ENCODE results near the gene GRIK4.

The GRIK4 gene

GRCh38 chr11:120649316-120649715 is 137.8 kb downstream of the GRIK4 start:
- no peak for DNase-seq

DNA sequence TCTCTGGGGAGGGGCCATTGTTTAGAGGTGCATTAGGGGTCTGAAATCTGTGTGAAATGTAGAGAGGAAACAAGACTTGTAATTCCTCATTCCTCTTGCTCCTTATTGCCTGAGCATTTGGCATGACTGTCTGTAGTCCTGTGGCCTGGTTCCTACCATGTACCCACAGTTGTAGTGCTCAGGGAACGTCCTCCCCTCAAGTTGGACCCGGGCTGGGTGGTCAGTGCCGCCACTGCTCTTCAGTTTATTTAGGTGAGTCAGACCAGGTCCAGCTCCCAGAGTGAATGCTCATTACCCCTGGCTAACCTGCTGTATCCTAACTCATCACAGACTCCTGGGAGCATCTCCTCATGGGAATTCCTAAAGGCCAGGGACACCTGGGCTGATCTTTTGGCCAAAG is 139.8 kb downstream of the GRIK4 start:
- DNase-seq = no peak

DNA sequence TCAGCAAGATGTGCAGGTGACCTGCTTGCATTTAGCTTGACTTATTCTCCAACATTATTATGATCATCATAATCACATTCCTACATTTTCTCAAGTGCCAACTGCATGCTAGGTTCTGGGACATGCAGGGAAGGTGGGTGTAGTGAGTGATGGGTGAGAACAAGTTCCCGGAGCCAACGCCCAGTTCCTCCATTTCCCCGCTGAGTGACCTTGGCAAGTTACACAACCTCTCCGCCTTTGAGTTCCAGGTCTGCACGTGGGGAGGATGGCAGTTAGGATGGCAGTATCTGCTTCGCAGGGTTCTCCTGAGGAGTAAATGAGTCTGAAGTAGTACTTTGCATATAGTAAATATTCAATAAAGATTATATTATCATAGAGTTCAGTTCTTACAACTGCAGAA is 140.3 kb downstream of the GRIK4 start:
- no peak for DNase-seq

DNA sequence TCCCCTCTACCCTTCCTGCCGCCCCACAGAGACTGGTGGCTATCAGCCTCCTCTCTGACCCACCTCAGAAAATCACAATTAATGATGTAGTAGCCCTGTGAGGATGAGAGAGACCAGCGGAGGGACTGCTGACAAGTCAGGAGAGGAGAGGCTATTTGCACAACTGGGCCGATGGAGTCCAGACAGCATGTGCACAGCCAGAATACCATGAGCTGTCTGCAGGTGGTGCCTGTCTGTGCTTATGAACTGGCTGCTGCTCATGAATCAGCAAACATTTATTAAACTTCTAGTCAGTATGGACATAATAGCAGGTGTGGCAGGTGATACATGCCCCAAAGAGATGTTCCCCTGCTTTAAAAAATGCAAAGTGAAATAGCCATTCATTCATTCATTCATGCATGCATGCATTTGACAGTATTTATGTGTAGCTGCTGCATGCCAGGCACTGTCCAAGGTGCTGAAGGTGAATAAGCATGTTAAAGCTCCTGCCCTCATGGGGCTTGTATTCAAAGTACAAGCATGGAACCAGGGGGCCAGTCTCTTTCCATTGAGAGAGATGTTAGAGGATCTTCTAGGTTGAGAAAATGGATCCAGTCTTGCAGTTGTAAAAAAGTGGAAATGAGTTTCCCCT is 141.3 kb downstream of the GRIK4 start:
- no peak for DNase-seq

GRCh38 chr11:120655589-120655988 is 144.0 kb downstream of the GRIK4 start:
- DNase-seq = no peak

DNA sequence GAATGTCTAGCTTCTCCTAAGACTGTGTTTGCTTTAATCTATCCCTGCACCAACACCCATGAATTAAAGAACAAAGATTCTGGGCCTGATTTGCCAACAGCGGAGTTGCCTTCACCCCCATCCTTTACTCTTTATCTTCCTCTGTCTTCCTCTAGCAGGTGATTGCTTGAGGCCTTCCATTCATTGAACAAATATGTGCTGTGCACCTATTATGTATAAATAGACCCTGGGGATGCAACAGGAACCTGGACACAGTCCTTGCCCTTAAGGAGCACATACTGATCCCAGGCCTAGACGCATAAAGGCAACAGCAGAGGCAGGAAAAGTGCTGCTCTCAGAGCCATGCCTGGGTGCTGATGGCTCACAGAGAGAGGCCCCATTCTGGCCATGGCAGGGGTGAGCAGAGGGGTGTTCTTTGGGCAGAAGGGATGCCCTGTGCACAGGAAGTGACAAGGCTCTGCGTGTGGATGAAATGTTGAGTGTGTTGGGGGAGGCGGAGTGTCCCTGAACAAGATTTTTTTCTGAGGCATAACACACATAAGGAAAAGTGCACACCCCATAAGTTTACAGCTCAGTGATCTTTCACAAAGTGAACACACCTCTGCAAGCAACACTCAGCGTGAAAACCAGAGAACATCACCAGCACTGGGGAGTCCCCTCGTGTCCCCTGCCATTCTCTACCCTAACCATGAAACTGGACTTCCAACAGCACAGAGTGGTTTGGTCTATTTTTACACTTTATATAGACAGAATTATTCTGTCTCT is 145.9 kb downstream of the GRIK4 start:
- DNase-seq = no peak

DNA sequence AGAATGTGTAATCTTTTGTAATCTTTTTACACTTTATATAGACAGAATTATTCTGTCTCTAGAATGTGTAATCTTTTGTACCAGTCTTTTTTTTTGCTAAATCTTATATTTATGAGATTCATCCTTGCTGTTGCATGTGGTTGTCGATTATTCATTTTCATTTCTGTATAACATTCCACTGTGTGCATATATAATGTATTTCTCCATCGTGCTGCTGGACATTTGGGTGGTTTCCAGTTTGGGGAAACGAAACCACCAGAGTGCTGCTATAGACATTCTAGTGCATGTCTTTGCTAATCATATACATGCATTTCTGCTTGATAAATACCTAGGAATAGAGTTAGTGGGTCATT is 146.5 kb downstream of the GRIK4 start:
- no peak for DNase-seq

DNA sequence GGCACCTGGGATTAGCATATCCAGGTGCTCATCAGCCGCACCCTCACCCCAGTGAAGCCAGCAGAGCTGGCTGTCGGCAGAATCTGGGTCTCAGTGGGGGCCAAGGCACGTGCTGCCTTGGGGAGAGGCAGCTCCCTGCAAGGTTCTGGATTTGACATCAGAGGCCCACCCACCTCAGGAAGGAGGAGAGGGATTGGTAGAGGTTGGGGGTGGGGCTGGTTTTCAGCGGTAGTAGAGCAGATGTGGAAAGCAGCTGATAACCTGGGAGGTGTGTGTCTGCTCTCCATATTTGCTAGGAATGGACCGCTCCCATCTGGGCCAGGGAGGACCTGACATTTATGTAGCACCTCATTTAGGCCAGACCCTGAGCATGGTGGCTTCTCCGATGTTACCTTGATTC is 147.5 kb downstream of the GRIK4 start:
- no peak for DNase-seq

DNA sequence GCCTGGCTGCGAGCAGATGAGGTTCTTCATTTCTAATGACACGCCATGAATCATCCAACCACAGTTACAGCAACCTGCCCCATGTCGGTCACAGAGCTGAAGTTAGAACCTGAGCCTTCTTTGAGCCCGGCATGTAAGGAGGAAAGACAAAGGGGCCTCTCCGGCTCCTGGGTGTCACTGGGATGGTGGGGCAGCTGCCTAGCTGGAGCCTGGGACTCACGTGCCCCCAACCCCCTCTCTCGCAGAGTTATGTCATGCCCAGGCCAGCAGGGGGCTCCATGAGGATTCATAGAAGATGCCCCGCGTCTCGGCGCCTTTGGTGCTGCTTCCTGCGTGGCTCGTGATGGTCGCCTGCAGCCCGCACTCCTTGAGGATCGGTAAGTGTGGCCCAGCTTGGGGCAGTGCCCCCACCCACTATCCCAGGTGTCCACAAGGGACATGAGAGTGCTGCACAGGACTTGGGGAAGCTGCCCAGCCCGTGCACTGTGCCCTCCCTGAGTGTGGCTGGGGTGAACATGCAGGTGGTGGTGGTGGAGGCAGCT is 148.5 kb downstream of the GRIK4 start:
- DNase-seq = no peak

- DNase-seq = no peak
Measured at GRCh38 chr11:120662071-120662676, 150.6 kb downstream of the GRIK4 start.

DNA sequence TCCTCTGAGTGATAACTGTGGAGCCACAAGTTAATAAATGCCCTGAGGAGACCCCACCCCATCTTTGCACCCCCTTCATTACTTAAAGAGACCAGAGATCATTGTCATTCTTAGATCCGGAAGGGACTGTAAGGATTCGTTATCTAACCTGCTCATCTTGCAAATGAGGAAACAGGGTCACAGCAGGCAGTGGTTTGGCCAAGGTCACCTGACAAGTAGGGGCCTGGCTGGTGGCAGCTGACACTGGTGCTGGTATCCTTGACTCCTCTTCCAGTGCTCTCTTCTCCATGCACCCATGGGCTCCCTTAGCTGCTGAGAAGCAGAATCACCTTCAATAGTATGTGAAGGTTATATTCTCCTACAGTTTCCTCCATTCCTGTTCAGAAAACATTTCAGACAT is 151.6 kb downstream of the GRIK4 start:
- no peak for DNase-seq

- no peak for DNase-seq
Measured at GRCh38 chr11:120666121-120666639, 154.6 kb downstream of the GRIK4 start.

- DNase-seq = no peak
Measured at GRCh38 chr11:120667281-120667680, 155.7 kb downstream of the GRIK4 start.

DNA sequence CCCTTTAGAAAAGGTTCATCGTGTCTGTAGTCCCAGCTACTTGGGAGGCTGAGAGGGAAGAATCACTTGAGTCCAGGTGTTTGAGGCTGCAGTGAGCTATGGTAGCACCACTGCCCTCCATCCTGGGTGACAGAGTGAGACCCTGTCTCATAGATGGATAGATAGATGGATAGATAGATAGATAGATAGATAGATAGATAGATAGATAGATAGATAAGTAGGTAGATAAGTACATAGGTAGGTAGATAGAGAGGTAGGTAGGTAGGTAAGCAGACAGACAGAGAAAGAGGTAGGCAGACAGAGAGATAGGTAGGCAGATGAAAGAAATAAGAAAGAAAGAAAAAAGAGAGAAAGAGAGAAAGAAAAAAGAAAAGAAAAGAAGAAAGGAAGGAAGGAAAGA is 156.4 kb downstream of the GRIK4 start:
- no peak for DNase-seq

- no peak for DNase-seq
Measured at GRCh38 chr11:120668537-120668936, 157.0 kb downstream of the GRIK4 start.

DNA sequence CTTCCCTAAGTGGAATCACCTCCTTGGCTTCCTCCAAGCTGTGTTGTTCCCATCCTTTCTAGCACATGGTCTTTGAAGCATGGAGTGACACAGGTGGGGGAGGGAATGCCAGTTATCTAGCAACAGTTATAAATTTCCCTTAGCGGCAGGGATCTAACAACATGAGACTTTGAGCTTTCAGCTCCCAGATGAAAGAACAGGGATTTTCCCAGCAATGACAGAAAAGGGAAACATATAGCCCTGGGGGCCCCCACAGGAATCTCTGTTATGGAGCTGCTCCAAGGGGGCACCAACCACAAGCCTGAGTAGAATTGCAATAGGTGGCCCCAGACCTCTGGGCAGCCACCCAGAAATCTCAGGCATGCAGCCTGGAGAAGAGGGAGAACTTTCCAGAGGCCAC is 163.0 kb downstream of the GRIK4 start:
- DNase-seq = no peak

DNA sequence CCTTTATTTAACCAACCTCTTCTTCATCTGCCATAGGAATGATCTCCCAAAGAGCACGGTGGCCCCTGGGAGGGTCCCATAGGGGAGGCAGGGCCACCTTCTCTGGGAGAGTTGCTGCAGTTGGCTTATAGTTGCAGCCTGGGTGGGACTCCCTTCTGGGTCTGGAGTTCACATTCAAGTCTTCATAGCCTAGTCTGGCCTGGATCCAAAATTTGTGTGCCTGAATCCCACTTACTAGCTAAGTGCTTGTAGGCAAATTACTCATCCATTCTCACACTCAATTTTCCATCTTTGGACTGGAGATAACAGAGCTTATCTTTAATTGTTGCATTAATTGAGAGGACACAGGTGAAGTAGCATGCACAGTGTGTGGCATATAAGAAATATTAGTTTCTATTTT is 163.6 kb downstream of the GRIK4 start:
- no peak for DNase-seq

GRCh38 chr11:120676991-120677390 is 165.4 kb downstream of the GRIK4 start:
- DNase-seq = no peak

- no peak for DNase-seq
Measured at GRCh38 chr11:120680322-120680721, 168.8 kb downstream of the GRIK4 start.

DNA sequence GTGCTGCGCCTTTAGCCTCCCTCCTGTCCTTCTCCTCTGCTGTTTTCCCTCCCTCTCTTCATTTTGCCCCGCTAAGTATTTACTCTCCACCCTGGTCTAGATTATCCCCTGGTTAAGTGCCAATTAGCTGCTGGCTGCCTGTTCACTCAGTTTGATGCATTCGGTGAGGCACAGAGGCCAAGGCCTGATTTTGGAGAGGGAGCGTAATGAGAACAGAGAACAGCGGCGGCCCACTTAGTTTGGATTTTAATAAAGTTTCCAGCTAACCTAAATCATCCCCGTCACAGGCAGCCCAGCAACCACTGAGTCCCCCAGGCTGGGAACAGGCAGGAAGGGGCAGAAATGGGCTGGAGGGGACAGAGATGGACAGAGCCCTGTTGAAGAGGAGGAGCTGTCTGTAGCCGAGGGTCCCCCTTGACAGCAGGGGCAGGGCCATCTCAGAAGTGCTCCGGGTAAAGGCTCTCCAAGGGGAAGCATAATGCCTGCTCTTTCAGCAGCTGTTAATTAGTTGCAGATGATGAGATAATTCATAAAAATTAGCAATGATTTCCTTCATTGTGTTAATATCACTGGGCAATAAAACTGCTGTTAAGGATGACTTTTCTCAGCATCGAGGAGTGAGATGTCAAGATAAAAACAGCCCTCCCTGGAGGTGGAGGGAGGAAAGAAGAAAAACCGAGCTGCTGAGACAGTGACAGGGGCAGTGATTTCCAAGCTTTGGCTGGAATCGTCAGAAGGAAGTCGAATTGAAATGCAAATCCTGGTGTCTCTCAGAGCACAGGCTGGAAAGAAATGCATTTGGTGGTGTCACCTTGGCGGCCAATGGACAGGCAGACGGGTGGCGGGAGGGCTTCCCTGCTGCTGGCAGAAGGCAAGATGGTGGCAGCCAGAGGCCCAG is 170.1 kb downstream of the GRIK4 start:
- no peak for DNase-seq

- no peak for DNase-seq
Measured at GRCh38 chr11:120682332-120682649, 170.7 kb downstream of the GRIK4 start.

- DNase-seq = no peak
Measured at GRCh38 chr11:120682866-120683265, 171.3 kb downstream of the GRIK4 start.

GRCh38 chr11:120686516-120686915 is 175.0 kb downstream of the GRIK4 start:
- no peak for DNase-seq
